SK-N-SH (cell line): Measurements from ENCODE around the gene LPP. TPM values are rescaled to one million over a fixed set of nuclear protein-coding genes. Genes with fewer than 3 reads are reported as not detected.

ENCODE experiments used
- CTCF ChIA-PET: fragments of 300-600, 350-600 bp; formaldehyde crosslinking; extraction: SDS; loops from one replicate; lab custom pipeline; 2021; lab: Yijun Ruan, JAX
- POLR2A ChIA-PET: fragments of 350-600 bp; sonication (Branson Sonifier 250); formaldehyde crosslinking; extraction: SDS; loops from one replicate; lab custom pipeline; 2020; ENCODE audit warnings: antibody characterized with exemption, inconsistent platforms; lab: Yijun Ruan, JAX
- DNase-seq: peaks from one replicate; pipeline ENCODE4 v3.0.0; 2012
- H2AFZ ChIP-seq: fragments of 200-600 bp; sonication (generic); 2 replicates; pipeline ENCODE4 v1.8.1; 2016; ENCODE audit warnings: antibody characterized with exemption, mild to moderate bottlenecking, low read depth
- H3F3A ChIP-seq: fragments of 200-600 bp; sonication (generic); replicated peaks from 2 replicates; pipeline ENCODE3; 2016; ENCODE audit warnings: antibody characterized with exemption, mild to moderate bottlenecking; ENCODE audit not compliant: insufficient read depth
- H3K27ac ChIP-seq, 2 experiments: fragments of 200-500 bp in 1 of 2; fragments of 200-600 bp in 1 of 2; sonication (Bioruptor generic) in 1 of 2; sonication (generic), shearing (Covaris generic) in 1 of 2; 2 replicates each; pipeline versions ENCODE4 v1.5.1 to v1.6.1; 2014 to 2016; ENCODE audit warnings: low read depth in 2 of 2, inconsistent platforms in 1 of 2, low read length in 1 of 2, mild to moderate bottlenecking in 1 of 2, mixed read lengths in 1 of 2
- H3K27me3 ChIP-seq: fragments of 200-600 bp; sonication (generic), shearing (Covaris generic); 2 replicates; pipeline ENCODE4 v1.6.1; 2016; ENCODE audit warnings: mixed run types; ENCODE audit not compliant: insufficient read depth
- H3K36me3 ChIP-seq, 2 experiments: fragments of 200-500 bp in 1 of 2; fragments of 200-600 bp in 1 of 2; sonication (Bioruptor generic) in 1 of 2; sonication (generic) in 1 of 2; replicated peaks in 1 of 2; 2 replicates each; pipeline versions ENCODE3 to v1.5.1; 2014 to 2016; ENCODE audit warnings: low read length in 1 of 2, mild to moderate bottlenecking in 1 of 2; ENCODE audit not compliant: insufficient read depth in 2 of 2, control insufficient read depth in 1 of 2
- H3K4me1 ChIP-seq, 2 experiments: fragments of 200-500 bp in 1 of 2; fragments of 200-600 bp in 1 of 2; sonication (Bioruptor generic) in 1 of 2; sonication (generic), shearing (Covaris generic) in 1 of 2; 2 replicates each; pipeline versions ENCODE4 v1.5.1 to v1.6.1; 2014 to 2016; ENCODE audit warnings: low read depth in 1 of 2, low read length in 1 of 2, mixed run types in 1 of 2; ENCODE audit not compliant: insufficient read depth in 2 of 2, control insufficient read depth in 1 of 2
- H3K4me2 ChIP-seq: fragments of 200-600 bp; sonication (generic), shearing (Covaris generic); 2 replicates; pipeline ENCODE4 v1.6.1; 2017; ENCODE audit warnings: mixed run types
- H3K4me3 ChIP-seq, 2 experiments: fragments of 200-500 bp in 1 of 2; fragments of 200-600 bp in 1 of 2; sonication (Bioruptor generic) in 1 of 2; sonication (generic), shearing (Covaris generic) in 1 of 2; 2 replicates each; pipeline versions ENCODE4 v1.5.1 to v1.8.1; 2014 to 2016; ENCODE audit warnings: low read depth in 2 of 2, inconsistent platforms in 1 of 2, low read length in 1 of 2, mild to moderate bottlenecking in 1 of 2, mixed read lengths in 1 of 2, moderate library complexity in 1 of 2
- H3K79me2 ChIP-seq: fragments of 200-600 bp; sonication (generic); 2 replicates; pipeline ENCODE4 v1.8.1; 2017; ENCODE audit warnings: mild to moderate bottlenecking; ENCODE audit not compliant: insufficient read depth
- H3K9ac ChIP-seq: fragments of 200-600 bp; sonication (generic); 2 replicates; pipeline ENCODE4 v1.6.1; 2017; ENCODE audit warnings: mixed run types
- H3K9me2 ChIP-seq: fragments of 200-600 bp; sonication (generic); 2 replicates; pipeline ENCODE4 v1.6.1; 2017; ENCODE audit warnings: mixed run types
- H3K9me3 ChIP-seq: fragments of 200-600 bp; sonication (generic); 2 replicates; pipeline ENCODE4 v1.6.1; 2017; ENCODE audit warnings: mixed run types, mild to moderate bottlenecking, moderate library complexity
- H4K20me1 ChIP-seq: fragments of 200-600 bp; sonication (generic); 2 replicates; pipeline ENCODE4 v1.6.1; 2017; ENCODE audit warnings: mild to moderate bottlenecking, mixed run types; ENCODE audit not compliant: insufficient read depth
- CHD2 ChIP-seq: fragments of 150-350 bp; IDR thresholded peaks from 2 replicates; pipeline ENCODE4 v1.6.1; 2018; ENCODE audit warnings: low read length; ENCODE audit not compliant: partially characterized antibody
- EP300 ChIP-seq, 2 experiments: IDR thresholded peaks; 2 replicates each; pipeline versions ENCODE4 v1.4.0 to v1.6.1; 2012; ENCODE audit warnings: borderline replicate concordance in 1 of 2, low read depth in 1 of 2, low read length in 1 of 2
- FOXM1 ChIP-seq: IDR thresholded peaks from 2 replicates; pipeline ENCODE4 v1.4.0; 2012; ENCODE audit warnings: low read depth, mild to moderate bottlenecking
- GATA2 ChIP-seq: sonication (generic); formaldehyde crosslinking; IDR thresholded peaks from 2 replicates; pipeline ENCODE4 v1.5.0; 2020; ENCODE audit warnings: mild to moderate bottlenecking, missing genetic modification reagents
- MEF2A ChIP-seq: IDR thresholded peaks from 2 replicates; pipeline ENCODE4 v1.4.0; 2012; ENCODE audit warnings: low read depth, borderline replicate concordance
- MXI1 ChIP-seq: IDR thresholded peaks from 2 replicates; pipeline ENCODE4 v1.6.1; 2012; ENCODE audit warnings: mild to moderate bottlenecking, low read depth, low read length, improper control_type of control experiment
- POLR2AphosphoS5 ChIP-seq: IDR thresholded peaks from 2 replicates; pipeline ENCODE4 v1.6.1; 2012; ENCODE audit warnings: low read depth, low read length
- RCOR1 ChIP-seq: fragments of 150-350 bp; IDR thresholded peaks from 2 replicates; pipeline ENCODE4 v1.6.1; 2017; ENCODE audit warnings: antibody characterized with exemption, low read length
- RFX5 ChIP-seq: IDR thresholded peaks from 2 replicates; pipeline ENCODE4 v1.6.1; 2012; ENCODE audit warnings: mild to moderate bottlenecking, improper control_type of control experiment, low read length
- WGBS: methylation state at CpG from one replicate; pipeline ENCODE4 v1.1.6; 2017; ENCODE audit warnings: low lambda C conversion rate; 5-methylcytosine and 5-hydroxymethylcytosine counted together
- polyA plus RNA-seq, 3 experiments: library from polyadenylated mRNA; depleted of rRNA; stranded (reverse); fragments of >200 nt; gene quantifications; 2 replicates each; pipeline ENCODE4 v1.2.3, GENCODE V29; 2012
- TF ChIP-seq, protein P1 (sequence below): fragments of 150-350 bp; IDR thresholded peaks from 2 replicates; pipeline ENCODE4 v1.6.1; 2017; ENCODE audit warnings: antibody characterized with exemption, low read length, low read depth, borderline replicate concordance

Gene LPP
- polyA plus RNA-seq, 1 of the 3 experiments (the other 2 are of a cell fraction), result 6.6 TPM

DNA sequence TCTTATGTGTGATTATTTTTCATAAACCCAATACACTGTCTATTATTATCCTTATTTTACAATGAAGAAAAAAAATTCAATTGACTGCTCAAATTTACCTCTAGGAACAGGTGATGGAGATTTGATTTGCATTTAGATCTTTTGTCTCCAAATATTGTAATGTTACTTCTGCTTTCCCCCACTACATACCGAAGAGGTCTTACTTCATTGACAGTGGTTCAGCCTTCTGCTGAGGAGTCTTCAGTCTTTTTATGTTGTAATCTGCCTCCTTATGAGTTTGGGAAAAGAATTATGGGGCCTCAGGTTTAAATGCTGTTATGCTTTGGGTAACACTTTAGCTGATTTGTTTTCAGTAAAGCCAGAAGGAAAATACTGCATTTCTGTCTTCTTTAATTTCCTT, 199.5 kb downstream of the LPP start:
- Histone ChIP-seq H3K9me3 (no peaks in the 10 kb centered on the region), H3K79me2 (peaks cover 82% of the 10 kb centered on the region), H3K36me3 (peaks cover 0 to 13% of the 10 kb centered on the region in 2 experiments), H3K9me2 (no peaks in the 10 kb centered on the region), H3F3A (peaks cover 9% of the 10 kb centered on the region), H3K4me3 (no peak overlapping the region), H3K27me3 (no peaks in the 10 kb centered on the region), H3K4me1 (peaks cover 0 to 14% of the 10 kb centered on the region in 2 experiments; a peak in 2 of 4 replicates), H3K9ac (no peak overlapping the region), H2AFZ (no peak overlapping the region), H3K4me2 (no peak overlapping the region), H3K27ac (no peak overlapping the region), H4K20me1 (peaks cover 5% of the 10 kb centered on the region; the same call in 1 of the 2 replicates)
- TF ChIP-seq RCOR1, result no peak
- ChIA-PET CTCF (no interaction called here), POLR2A (no interaction called here)
- 50% methylated on average over 1 of the region's 1 CpG for WGBS
- no peak for DNase-seq

DNA sequence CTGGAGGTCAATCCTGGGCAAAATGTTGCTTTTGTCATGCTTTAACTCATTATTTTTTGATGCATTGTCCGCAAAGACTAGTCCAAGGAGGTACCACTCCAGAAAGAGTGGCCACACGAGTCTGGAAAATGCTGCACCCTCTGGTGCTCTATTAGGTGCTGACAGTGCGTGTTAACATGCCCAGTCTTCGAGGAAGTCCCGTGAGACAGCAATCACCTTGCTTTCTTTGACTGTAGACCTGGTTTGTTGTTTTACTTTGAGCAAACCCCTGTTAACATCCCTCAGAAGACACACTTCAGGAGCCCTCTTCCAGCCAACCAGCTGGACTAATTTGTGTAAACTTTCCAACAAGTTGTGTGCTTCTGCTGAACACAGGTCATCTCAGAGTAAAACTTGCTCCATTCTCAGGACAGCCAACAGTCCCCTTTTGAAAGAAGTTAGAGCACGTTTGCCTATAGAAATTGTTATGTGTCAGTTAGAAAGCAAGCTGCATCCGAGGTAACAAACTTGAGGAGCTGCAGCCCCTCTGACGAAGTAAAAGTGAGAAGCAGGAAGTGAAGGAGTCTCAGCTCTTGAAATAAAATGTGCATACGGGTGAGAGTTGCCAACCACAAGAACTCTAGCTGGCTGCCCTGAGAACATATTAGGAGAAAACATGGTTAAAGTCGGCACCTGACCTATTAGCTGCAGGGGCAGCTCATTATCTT, 205.0 kb downstream of the LPP start:
- 77% methylated on average over 10 of the region's 10 CpGs for WGBS
- H3K27ac ChIP-seq, result no peak overlapping the region
- H2AFZ ChIP-seq, result no peak overlapping the region
- H3K4me1 ChIP-seq, result peaks cover 0 to 2% of the 10 kb centered on the region in 2 experiments; a peak in 1 of 4 replicates
- no peak overlapping the region for H3K4me2 ChIP-seq
- H4K20me1 ChIP-seq, result no peaks in the 10 kb centered on the region
- no peaks in the 10 kb centered on the region for H3K27me3 ChIP-seq
- no peaks in the 10 kb centered on the region for H3K9me2 ChIP-seq
- DNase-seq, result no peak
- ChIA-PET CTCF (interaction anchor here (0.9 kb wide), 1 partner anchor 618 kb away, joined by 3 read pairs; no protein-coding TSS in a partner anchor), POLR2A (no interaction called here)
- H3K4me3 ChIP-seq, result no peak overlapping the region
- peaks cover 14% of the 10 kb centered on the region for H3F3A ChIP-seq
- no peaks in the 10 kb centered on the region for H3K9me3 ChIP-seq
- peaks cover 0 to 13% of the 10 kb centered on the region in 2 experiments for H3K36me3 ChIP-seq
- no peak for TF ChIP-seq MXI1
- TF ChIP-seq, protein P1, sequence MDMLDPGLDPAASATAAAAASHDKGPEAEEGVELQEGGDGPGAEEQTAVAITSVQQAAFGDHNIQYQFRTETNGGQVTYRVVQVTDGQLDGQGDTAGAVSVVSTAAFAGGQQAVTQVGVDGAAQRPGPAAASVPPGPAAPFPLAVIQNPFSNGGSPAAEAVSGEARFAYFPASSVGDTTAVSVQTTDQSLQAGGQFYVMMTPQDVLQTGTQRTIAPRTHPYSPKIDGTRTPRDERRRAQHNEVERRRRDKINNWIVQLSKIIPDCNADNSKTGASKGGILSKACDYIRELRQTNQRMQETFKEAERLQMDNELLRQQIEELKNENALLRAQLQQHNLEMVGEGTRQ, result no peak
- TF ChIP-seq FOXM1, result no peak
- no peak for TF ChIP-seq RFX5
- TF ChIP-seq EP300 (IDR thresholded peaks at IDR 0.05; ENCODE audit: borderline replicate concordance in 1 of 2, low read depth in 1 of 2, low read length in 1 of 2), result no peak
- TF ChIP-seq RCOR1, result no peak
- TF ChIP-seq MEF2A, result no peak
- no peak for TF ChIP-seq CHD2
- H3K79me2 ChIP-seq, result peaks cover 37% of the 10 kb centered on the region
- H3K9ac ChIP-seq, result no peak overlapping the region

DNA sequence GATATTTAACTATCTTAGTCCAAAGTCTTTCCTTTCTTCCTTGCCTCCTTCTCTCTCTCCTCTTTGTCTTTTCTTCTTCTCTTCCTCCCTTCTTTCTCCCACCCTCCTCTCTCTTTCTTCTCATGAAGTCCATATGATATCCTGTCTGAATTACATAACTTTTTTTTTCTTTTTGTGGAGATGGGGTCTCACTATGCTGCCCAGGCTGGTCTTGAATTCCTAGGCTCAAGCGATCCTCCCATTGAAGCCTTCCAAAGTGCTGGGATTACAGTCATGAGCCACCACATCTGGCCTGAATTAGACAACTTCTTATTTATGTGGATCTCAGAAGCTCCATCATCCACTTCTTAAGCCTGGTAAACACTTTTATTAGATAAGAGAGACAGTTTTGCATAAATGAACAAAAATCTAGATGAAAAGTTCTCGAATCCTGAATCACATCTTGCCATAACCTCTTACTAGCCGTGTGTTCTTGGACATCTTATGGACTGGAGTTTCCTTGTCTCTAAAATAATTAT, 206.5 kb downstream of the LPP start:
- Histone ChIP-seq H3K36me3 (peaks cover 0 to 13% of the 10 kb centered on the region in 2 experiments), H3K9me3 (no peaks in the 10 kb centered on the region), H3K4me1 (peaks cover 0 to 2% of the 10 kb centered on the region in 2 experiments; a peak in 1 of 4 replicates), H3K27ac (no peak overlapping the region), H3K9ac (no peak overlapping the region), H3K4me3 (no peak overlapping the region), H3K9me2 (no peaks in the 10 kb centered on the region), H3F3A (peaks cover 14% of the 10 kb centered on the region), H3K79me2 (peaks cover 48% of the 10 kb centered on the region), H3K4me2 (no peak overlapping the region), H3K27me3 (no peaks in the 10 kb centered on the region), H2AFZ (no peak overlapping the region), H4K20me1 (no peaks in the 10 kb centered on the region)
- ChIA-PET POLR2A (no interaction called here), CTCF (no interaction called here)
- no peak for TF ChIP-seq POLR2AphosphoS5
- TF ChIP-seq GATA2, result no peak
- no peak for DNase-seq
- WGBS, result 73% methylated on average over 3 of the region's 3 CpGs
